HG03064 (cell line): ENCODE measurements around the gene TMEM81.

ENCODE experiments used
- ATAC-seq: cut with Tn5 transposase; IDR thresholded peaks from one replicate; pipeline ENCODE4 v1.9.1; 2021; ENCODE audit warnings: low read depth; ENCODE audit not compliant: unreplicated experiment

The TMEM81 gene

DNA sequence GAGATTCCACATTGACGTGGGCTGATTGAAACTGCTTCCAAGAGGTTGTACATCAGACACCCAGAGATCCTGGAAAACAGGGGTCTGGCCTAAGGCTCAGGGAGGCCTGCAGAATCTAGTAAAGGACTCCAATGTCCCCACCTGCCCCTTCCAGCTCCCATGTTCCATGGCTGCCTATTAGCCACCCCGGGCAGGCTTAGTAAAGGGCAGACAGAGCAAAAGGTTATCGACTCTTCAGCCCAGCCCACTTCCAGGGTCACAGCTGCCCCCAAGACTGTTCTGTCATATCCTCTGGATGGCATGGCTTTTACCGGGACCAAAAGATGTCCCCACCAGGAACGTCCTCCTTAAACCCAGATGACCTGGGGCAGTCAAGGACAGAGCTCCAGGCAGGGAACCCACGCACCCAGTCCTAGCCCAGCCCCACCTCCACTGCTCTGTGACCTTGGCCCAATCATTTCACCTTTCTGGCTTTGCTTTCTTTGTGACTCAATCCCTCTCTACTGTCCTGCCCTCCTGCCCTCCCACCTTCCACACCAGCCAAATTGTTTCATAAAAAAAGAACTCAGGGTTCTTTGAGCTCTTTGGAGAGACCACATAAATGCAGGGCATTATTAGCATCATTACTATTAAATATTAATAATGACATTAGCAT lies 46.0 kb downstream of the TMEM81 start:
- ATAC-seq, result no peak

DNA sequence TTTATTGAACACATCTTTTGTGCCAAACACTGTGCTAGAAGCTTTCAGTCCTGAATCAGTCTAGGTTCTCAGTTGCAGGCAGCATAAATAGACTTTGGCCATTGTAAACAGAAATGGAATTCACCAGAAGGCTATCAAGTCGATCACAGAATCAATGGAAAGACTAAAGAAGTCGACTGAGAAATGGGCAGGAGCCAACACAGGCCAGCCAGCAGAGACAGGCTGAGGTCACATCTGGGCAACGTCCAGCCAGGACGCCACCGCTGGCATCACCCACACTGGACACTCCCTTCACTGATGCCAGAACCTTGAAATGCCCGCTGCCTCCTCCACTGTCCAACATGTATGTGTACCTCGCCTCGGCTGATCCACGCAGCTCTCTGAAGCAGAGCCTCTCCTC lies 46.7 kb downstream of the TMEM81 start:
- no peak for ATAC-seq
